Measurements from ENCODE around the gene PCDHGA1. TPM values are rescaled to one million over a fixed set of nuclear protein-coding genes. Genes with fewer than 3 reads are reported as not detected.
A peak's percentile ranks its signal among the peaks of the same experiment; 100 is the strongest.
"Not testable (repeated sequence)": the region's sequence is repeated elsewhere in the genome, so short reads cannot be mapped to it uniquely, and the experiment has no call there.

Gene PCDHGA1
- polyA plus RNA-seq (ENCODE audit: insufficient read length in 12 of 12): under 1 TPM in 10 of 12 donors, not detected in 2; 0.44 to 0.86 (median 0.56) TPM
- long read RNA-seq, donor 1: 0 reads
- long read RNA-seq, donor 2, full-length matches to known transcripts: 1 of 1 reads
- long read RNA-seq, donor 2, partial matches to known transcripts: 0 of 1 reads
- long read RNA-seq, donor 2, other reads (novel, unspliced or antisense): 0 of 1 reads
- long read RNA-seq, donor 3, full-length matches to known transcripts: 1 of 1 reads
- long read RNA-seq, donor 3, partial matches to known transcripts: 0 of 1 reads
- long read RNA-seq, donor 3, other reads (novel, unspliced or antisense): 0 of 1 reads
- long read RNA-seq, donor 4, full-length matches to known transcripts: 1 of 1 reads
- long read RNA-seq, donor 4, partial matches to known transcripts: 0 of 1 reads
- long read RNA-seq, donor 4, other reads (novel, unspliced or antisense): 0 of 1 reads
- long read RNA-seq, donor 5, full-length matches to known transcripts: 1 of 1 reads
- long read RNA-seq, donor 5, partial matches to known transcripts: 0 of 1 reads
- long read RNA-seq, donor 5, other reads (novel, unspliced or antisense): 0 of 1 reads
- long read RNA-seq, donor 6: 0 reads
- long read RNA-seq, donor 7, full-length matches to known transcripts: 1 of 1 reads
- long read RNA-seq, donor 7, partial matches to known transcripts: 0 of 1 reads
- long read RNA-seq, donor 7, other reads (novel, unspliced or antisense): 0 of 1 reads
- long read RNA-seq, donor 8, full-length matches to known transcripts: 1 of 1 reads
- long read RNA-seq, donor 8, partial matches to known transcripts: 0 of 1 reads
- long read RNA-seq, donor 8, other reads (novel, unspliced or antisense): 0 of 1 reads
- long read RNA-seq, donor 9: 0 reads
- long read RNA-seq, donor 10, full-length matches to known transcripts: 5 of 5 reads
- long read RNA-seq, donor 10, partial matches to known transcripts: 0 of 5 reads
- long read RNA-seq, donor 10, other reads (novel, unspliced or antisense): 0 of 5 reads
- long read RNA-seq, donor 11, full-length matches to known transcripts: 1 of 1 reads
- long read RNA-seq, donor 11, partial matches to known transcripts: 0 of 1 reads
- long read RNA-seq, donor 11, other reads (novel, unspliced or antisense): 0 of 1 reads

DNA sequence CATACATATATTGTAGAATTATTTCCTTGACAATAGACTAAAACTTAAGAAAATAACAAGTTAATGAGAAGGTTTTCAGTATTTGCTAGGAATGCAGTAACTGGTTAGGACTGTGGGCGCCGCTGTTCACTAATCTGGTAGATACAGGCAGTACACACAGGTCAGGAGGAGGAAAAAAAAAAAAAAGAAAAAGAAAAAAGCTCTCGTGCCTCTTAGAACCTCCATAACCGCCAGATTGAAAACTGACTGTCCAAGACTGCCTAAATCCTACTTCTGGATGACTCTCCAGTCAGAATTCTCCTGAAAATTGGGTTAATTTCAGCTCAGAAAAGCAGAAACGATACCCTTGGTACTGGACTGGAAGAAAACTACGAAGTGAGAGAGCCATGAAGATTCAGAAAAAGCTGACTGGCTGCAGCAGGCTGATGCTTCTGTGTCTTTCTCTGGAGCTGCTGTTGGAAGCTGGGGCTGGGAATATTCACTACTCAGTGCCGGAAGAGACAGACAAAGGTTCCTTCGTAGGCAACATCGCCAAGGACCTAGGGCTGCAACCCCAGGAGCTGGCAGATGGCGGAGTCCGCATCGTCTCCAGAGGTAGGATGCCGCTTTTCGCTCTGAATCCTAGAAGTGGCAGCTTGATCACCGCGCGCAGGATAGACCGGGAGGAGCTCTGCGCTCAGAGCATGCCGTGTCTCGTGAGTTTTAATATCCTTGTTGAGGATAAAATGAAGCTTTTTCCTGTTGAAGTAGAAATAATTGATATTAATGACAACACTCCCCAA lies at the start of gene PCDHGA1:
Gene PCDHGA1, plus strand, starts transcription at position 216 of the 782 bp plus-strand sequence.
- DNase-seq: no peak

DNA sequence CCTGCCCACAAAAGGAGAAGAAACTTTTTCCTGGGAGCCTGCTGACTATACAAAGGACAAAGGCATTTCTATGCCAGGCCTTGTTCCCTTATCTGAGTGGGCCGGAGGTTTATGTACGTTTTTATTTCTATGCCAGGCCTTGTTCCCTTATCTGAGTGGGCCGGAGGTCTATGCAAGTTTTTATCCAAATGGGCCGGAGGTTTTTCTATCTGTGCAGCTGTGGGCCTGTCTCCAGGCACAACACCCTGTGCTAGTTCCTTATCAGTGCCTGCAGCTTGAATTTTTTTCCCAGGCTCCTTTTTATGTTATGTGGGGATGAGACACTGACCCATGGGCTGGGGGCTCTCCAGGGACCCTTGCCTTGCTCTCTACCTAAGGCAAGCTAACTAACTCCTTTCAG lies 31.9 kb upstream of the PCDHGA1 start:
- no peak for DNase-seq

DNA sequence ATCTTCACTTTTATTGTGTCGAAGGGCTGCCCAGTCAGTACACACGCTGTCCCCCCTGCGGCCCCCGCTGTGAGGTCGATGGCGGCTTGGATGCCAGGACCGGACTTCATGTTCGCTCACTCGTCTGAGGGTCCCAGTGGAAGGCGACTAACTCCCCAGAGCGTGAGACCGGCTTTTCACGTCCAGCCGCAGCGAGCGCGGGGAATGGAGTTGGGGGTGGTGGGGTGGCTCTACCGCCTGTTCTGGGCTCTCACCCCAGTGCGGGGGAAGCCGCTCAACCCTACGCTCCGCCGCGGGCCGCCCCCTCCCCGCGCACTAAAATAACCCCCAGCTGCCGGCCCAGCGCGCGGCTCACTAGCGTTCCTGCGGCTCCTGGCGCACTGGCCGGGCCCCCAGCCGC lies 26.6 kb upstream of the PCDHGA1 start, which contains the start of gene SLC25A2:
Gene SLC25A2, minus strand, starts transcription at position 294 of the 400 bp plus-strand sequence. Its CDS starts 184 bp downstream, at position 110.
- no peak for DNase-seq

DNA sequence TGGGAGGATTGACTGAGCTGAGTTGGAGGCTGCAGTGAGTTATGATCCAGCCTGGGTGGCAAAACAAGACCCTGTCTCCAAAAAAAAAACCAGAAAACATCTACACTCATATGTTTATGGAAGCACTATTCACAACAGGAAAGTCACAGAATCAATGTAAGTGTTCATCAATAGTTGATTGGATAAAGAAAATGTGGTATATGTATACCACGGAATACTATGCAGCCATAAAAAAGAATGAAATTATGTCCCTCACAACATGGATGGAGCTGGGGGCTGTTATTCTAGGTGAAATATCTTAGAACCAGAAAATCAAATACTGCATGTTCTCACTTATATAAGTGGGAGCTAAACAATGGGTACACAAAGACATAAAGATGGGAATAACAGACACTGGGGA lies 23.7 kb upstream of the PCDHGA1 start:
- DNase-seq: no peak

DNA sequence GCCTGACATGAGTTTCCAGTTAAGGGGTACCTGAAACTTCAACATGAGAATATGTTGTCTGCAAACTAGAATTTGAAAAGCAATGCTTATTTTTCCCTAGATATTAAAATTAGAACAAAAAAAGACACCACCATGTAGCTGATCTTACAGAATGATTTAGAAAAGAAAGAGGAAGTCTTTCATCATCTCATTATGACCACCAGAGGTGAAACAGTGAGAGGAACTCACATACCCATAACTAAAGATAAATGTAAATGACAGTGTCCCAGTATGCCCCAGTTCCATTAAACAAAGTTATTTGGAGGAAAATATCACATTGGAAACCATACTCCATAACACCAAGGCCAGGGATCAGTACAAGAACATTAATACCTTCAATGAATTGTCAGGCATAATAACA lies 16.6 kb upstream of the PCDHGA1 start:
- no peak for DNase-seq

DNA sequence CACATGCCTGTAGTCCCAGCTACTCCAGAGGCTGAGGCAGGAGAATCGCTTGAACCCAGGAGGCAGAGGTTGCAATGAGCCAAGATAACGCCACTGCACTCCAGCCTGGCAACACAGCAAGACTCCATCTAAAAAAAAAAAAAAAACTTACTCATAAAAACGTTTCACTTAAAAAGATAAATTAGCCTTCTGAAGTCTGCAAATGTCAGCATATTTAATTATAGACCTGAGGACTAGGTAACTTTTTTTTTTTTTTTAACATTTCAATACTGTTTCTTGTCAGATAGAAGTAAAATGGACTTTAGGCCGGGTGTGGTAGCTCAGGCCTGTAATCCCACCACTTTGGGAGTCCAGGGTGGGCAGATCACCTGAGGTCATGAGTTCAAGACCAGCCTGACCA lies 13.4 kb upstream of the PCDHGA1 start:
- not testable (repeated sequence) for DNase-seq

DNA sequence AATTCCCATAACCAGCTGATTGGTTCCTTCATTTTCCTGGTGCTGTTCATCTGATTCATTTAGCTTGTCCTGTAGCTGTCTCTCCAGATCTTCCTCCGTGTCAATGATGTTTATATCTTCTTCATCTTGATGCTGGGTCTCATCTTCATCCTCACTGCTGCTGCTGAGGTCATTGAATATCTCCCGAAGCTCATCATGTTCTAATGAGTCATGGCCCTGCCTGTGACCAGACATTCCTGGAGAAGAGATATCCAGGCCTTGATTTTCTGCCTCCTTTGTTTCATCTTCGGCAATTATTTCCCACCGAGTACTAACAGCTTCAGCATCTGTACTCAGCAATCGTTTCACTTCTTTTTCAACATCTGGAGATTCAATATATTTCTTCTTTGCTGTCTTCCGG lies 11.1 kb upstream of the PCDHGA1 start:
- DNase-seq: no peak

DNA sequence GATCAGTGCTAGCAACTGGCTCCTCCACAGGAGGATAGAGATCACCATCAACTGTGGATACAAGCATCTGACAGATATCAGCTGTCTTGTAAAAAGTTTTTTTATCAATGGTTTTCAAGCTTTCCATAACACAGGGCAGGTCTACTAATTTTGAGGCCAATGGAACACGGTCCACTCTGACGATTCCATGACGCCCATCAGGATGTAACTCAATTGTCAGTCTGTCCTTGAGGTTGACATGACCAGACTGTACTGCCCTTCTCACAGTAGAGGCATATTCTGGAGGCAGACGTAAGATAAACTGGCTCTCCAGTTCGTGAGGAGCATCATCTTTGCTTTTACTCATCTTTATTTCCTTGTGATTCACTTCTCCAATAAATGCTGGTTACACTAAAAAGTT lies 10.6 kb upstream of the PCDHGA1 start:
- DNase-seq: no peak

DNA sequence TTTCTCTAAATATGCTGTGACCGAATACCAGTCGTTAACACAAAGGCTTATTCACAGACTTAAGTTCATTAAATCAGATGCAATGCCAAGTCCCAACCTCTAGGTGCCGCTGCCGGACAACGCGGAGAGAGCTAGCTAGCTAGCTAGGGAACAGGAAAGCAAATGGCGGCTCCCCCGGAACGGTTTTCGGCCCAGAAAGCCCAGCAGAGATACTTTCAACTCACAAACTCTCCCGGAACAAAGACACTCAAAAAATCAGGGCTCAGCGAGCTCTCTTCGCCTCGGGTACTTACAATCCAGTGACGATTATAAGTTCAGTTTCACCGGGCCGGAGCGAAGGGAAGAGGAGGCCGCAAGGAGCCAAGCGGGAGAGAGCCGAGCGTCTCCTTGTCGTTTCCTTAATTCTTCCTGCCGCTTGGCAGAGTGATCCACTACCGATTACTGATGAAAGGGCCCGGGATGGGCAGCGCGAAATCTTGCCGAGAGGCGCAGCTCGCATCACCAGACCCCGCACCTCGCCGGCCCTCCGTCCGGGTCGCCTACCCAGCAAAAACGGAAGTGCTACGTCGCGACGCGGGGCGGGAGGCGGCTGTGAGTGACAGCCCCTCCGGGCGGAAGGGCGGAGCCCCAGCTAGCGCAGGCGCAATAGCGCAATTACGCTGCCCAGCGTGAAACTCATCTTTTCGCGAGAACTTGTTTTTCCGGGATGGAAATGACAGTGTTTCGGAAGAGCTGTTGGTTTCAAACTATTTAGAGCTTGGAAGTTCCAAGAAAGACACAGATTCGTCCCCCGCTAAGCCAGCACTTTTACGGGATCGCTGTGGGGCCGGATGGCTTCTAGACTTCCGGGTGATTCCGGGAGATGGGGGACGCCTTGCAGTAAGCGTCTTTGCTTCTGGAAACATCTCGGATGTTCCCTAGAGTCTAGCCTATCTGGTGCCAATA lies 9.8 kb upstream of the PCDHGA1 start, which contains the start of gene TAF7:
Gene TAF7, minus strand, starts transcription at position 560 of the 945 bp plus-strand sequence. CDS start 740 bp downstream, outside the sequence.
- DNase-seq: peak; percentile 95

DNA sequence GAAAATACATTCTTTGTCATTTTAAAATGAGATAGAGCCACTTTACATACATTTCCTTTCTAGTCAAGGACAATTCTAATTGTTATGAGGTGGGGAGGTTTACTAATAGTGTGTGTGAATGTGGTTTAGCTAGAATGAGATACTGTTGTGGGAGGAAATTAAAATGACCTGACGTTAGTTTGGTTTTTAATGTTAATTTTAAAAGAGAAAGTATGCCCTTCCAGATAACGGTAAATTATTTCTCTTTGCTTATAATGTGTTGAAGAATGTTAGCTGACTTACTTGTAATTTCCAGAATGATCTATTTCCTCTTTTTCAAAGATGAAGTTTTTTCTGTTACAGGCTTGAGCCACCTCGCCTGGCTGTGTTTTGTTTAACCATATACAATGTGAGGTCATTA lies 8.1 kb upstream of the PCDHGA1 start:
- no peak for DNase-seq

DNA sequence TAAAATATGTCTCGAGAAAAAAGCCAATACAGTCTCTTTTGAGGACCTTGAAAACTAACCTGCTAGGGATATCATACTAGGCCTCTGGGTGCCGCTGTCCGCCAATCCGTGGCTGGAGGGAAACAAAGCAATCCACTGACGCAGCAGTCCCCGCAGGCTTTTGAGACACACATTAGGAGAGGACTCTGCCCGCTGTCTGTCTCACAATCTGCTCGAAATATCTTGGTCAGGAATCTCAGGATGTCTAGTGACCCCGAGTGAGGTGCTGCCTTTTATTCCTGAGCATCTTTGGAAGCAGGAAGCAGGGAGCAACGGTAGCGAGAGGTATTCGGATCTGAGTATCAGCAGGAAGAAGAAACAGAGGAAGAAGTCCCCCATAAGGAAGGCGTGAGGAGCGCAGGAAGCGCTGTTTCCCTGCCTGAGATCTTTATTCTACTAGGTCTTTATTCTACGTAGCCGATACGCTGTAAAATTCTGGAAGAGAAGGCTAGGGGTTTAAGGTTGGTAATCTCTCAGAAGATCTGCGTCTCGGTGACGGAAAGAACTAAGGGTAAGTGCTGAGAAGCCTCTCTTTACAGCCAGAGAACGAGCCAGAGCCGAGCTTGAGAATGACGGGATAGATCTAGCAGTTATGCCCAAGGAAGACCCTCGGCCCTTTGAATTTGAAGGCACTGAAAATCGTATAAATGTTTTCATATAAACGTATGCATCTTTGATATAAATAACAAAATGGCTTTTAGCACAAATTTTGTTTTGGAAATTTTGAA lies 4.0 kb upstream of the PCDHGA1 start:
- DNase-seq: peak; percentile 11

DNA sequence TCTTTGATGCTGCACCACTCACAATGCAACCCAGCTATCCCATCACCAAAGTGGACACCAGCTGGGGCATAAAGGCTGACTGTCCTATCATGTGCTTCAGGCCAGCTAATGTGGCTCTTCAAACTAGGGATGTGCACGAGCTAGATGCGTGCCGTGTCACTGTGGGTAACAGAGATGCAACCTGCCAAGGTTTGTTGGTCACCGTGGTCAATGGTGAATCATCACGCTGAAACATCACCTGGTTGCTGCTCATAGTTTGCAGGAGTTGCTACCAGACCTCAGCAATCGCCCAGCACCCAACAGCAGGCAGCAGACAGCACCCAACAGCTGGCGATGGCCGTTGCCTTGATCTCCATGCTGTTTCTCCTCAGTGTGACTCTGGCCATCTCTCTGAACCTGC lies 2.1 kb upstream of the PCDHGA1 start:
- DNase-seq: no peak

DNA sequence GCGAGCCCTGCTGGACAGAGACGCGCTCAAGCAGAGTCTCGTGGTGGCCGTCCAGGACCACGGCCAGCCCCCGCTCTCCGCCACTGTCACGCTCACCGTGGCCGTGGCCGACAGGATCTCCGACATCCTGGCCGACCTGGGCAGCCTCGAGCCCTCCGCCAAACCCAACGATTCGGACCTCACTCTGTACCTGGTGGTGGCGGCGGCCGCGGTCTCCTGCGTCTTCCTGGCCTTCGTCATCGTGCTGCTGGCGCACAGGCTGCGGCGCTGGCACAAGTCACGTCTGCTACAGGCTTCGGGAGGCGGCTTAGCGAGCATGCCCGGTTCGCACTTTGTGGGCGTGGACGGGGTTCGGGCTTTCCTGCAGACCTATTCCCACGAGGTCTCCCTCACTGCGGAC lies 2.3 kb downstream of the PCDHGA1 start:
- not testable (repeated sequence) for DNase-seq

DNA sequence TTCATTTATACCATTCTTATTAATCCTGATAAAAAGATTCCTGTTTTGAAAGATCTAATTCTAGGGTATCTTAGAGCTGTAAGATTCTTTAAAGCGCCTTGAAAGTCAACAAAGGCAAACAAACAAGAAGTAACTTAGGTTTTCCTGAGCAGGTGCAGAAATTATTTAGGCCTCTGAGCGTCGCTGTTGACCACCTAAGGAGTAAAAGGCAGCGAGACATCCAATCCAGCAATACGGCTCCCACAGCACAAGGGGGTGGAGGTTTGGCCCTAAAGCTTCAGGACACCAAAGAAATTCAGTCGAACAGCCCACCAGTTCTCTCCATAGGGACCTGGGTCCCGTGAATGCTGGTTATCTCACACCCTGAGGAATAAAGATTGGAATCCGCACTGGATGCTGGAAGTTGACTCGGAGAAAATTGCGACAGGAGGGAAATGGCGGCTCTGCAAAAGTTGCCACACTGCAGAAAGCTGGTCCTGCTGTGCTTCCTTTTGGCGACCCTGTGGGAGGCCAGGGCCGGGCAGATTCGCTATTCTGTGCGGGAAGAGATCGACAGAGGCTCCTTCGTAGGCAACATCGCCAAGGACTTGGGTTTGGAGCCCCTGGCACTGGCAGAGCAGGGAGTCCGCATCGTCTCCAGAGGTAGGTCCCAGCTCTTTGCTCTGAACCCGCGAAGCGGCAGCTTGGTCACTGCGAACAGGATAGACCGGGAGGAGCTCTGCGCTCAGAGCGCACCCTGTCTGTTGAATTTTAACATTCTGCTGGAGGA lies 8.4 kb downstream of the PCDHGA1 start, which contains the start of gene PCDHGA2:
Gene PCDHGA2, plus strand, starts transcription at position 223 of the 769 bp plus-strand sequence.
- DNase-seq: peak; percentile 30

DNA sequence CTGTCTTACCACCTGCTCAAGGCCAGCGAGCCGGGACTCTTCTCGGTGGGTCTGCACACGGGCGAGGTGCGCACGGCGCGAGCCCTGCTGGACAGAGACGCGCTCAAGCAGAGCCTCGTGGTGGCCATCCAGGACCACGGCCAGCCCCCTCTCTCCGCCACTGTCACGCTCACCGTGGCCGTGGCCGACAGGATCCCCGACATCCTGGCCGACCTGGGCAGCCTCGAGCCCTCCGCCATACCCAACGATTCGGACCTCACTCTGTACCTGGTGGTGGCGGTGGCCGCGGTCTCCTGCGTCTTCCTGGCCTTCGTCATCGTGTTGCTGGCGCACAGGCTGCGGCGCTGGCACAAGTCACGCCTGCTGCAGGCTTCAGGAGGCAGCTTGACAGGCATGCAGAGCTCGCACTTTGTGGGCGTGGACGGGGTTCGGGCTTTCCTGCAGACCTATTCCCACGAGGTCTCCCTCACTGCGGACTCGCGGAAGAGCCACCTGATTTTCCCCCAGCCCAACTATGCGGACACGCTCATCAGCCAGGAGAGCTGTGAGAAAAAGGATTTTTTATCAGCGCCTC lies 10.6 kb downstream of the PCDHGA1 start:
- DNase-seq: not testable (repeated sequence)

DNA sequence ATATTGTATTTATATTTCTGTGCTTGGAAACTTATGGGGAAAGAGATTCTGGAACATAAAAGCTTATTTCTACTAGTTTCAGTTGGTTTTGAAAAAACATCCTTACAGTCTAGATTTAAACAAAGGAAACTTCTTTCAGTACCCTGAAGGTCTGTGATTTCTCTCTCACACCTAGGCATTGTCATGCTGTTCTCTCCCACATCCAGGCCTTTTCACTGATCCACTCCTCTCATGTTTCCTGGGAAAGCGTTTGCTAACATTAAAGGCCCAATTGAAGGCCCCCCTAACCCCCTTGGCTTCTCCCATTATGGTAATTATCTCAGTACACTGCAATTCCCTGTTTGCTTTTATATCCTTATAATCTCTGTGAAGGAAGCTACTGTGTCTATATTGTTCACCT lies 12.5 kb downstream of the PCDHGA1 start:
- no peak for DNase-seq

DNA sequence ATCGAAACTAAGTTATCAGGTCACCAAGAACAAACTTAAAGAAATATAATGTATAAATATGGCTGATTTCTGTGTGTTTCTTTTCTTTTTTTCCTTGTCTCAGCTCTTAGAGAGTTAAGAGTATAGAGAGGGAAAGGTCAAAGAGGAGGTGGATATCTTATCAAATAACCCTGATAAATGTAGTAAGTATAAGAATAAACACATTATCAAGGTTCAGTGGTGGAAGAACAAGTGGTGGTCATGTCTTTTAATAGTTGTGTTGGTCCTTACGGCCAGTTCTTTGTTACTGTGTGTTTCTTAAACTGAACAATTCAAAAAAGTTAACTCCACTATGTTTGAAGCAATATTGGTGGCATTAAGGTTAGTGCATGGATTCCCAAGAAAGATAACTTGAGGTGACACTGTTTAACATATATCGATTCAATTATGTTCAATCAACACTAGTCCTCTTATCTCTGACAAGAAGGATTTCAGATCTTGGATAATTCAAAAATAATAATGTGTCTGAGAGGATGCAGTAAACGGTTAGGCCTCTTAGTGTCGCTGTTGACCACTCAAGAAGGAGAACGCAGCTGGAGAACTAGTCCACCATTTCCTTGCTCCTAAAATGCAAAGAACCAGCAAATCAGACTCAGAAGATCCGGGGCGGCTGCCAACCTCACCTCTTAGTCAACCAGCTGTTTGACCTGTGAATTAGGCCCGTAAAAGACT lies 13.1 kb downstream of the PCDHGA1 start, which contains the start of gene PCDHGA3:
Gene PCDHGA3, plus strand, starts transcription at position 588 of the 711 bp plus-strand sequence. CDS start 205 bp downstream, outside the sequence.
- no peak for DNase-seq
